H1 (cell line): ENCODE data around the gene NT5DC3. TPM values are rescaled to one million over a fixed set of nuclear protein-coding genes. Genes with fewer than 3 reads are reported as not detected.

Experiments
- BCL11A ChIP-seq, 2 experiments: IDR thresholded peaks; one replicate each; pipeline ENCODE4 v1.6.1; 2011; ENCODE audit warnings: low read depth in 2 of 2, low read length in 2 of 2, mild to moderate bottlenecking in 2 of 2
- CTBP2 ChIP-seq: IDR thresholded peaks from 2 replicates; pipeline ENCODE4 v1.7.0; 2011; ENCODE audit warnings: borderline replicate concordance, mild to moderate bottlenecking, moderate library complexity, mixed read lengths, low read length; ENCODE audit not compliant: insufficient read depth, insufficient read length
- MAFK ChIP-seq: IDR thresholded peaks from 2 replicates; pipeline ENCODE4 v1.6.1; 2012; ENCODE audit warnings: low read depth, mild to moderate bottlenecking, improper control_type of control experiment, low read length
- NRF1 ChIP-seq: IDR thresholded peaks from 2 replicates; pipeline ENCODE4 v1.6.1; 2011; ENCODE audit warnings: mild to moderate bottlenecking, low read depth, low read length, improper control_type of control experiment
- RAD21 ChIP-seq, 2 experiments: IDR thresholded peaks in 1 of 2; conservative IDR thresholded peaks in 1 of 2; 2 replicates each; pipeline ENCODE4 v1.6.1; 2011; ENCODE audit warnings: low read depth in 2 of 2, low read length in 2 of 2, improper control_type of control experiment in 1 of 2, inconsistent platforms in 1 of 2, mild to moderate bottlenecking in 1 of 2, moderate library complexity in 1 of 2
- TEAD4 ChIP-seq: IDR thresholded peaks from 2 replicates; pipeline ENCODE4 v1.6.1; 2012; ENCODE audit warnings: low read depth, low read length, inconsistent platforms, mixed read lengths
- polyA plus RNA-seq, 7 experiments: library from polyadenylated mRNA; depleted of rRNA in 3 of 7; stranded (reverse) in 5 of 7; unstranded in 2 of 7; fragments of >200 nt in 5 of 7; fragments of 200-250 nt in 2 of 7; gene quantifications; 1 replicate in 5 of 7; 2 replicates in 1 of 7; 4 replicates in 1 of 7; pipeline versions ENCODE4 v1.2.1 to v1.2.3, GENCODE V29; 2011 to 2013; ENCODE audit warnings: missing spikeins in 2 of 7, mixed read lengths in 2 of 7
- total RNA-seq: library from RNA; stranded (reverse); fragmentation: NEBNext Ultra II Directional; extraction: Animal tissue kit (Norgen Biotek cat#: 25700); gene quantifications from 2 replicates; pipeline ENCODE4 v1.2.1, GENCODE V29; 2021

NT5DC3 gene
- total and polyA plus RNA-seq, 2 of the 8 experiments (the other 6 are each of a cell fraction or from before 2014, with no cell fraction given), result 5.4 to 14.8 TPM

DNA sequence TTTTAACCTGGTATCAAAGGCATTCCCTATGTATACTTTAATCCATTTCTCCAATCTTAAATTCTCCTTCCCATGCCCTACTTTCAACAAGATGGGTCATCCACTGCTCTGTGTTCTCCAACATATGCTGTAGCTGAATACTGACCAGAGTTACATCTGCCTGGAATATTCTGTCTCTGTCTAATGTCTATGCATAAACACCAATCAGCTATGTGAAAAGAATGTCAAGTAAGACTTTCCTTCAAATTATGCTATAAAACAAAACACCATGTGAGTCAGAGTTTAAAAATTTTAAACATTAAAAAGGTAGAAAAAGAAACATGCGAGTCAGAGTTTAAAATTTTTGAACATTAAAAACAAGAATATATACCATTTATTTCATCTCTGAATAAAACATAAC is 19.3 kb downstream of the NT5DC3 start (continued):
- no peak for TF ChIP-seq MAFK
- no peak for TF ChIP-seq TEAD4
- no peak for TF ChIP-seq NRF1
- TF ChIP-seq RAD21 (IDR thresholded peaks at IDR 0.05 in 1 of 2, conservative IDR thresholded peaks at IDR 0.05 in 1 of 2; ENCODE audit: low read depth in 2 of 2, low read length in 2 of 2), result no peak
- TF ChIP-seq BCL11A (IDR thresholded peaks at IDR 0.05; ENCODE audit: low read depth in 2 of 2, low read length in 2 of 2), result no peak
- no peak for TF ChIP-seq CTBP2
